Dedifferentiated amniotic fluid mesenchymal stem cell (primary cell): Measurements from ENCODE around the gene ERI3.

ENCODE experiments used
- DNase-seq: peaks from one replicate; pipeline ENCODE4 v3.0.0-alpha.2; 2016; ENCODE audit errors: extremely low spot score

ERI3 gene

DNA sequence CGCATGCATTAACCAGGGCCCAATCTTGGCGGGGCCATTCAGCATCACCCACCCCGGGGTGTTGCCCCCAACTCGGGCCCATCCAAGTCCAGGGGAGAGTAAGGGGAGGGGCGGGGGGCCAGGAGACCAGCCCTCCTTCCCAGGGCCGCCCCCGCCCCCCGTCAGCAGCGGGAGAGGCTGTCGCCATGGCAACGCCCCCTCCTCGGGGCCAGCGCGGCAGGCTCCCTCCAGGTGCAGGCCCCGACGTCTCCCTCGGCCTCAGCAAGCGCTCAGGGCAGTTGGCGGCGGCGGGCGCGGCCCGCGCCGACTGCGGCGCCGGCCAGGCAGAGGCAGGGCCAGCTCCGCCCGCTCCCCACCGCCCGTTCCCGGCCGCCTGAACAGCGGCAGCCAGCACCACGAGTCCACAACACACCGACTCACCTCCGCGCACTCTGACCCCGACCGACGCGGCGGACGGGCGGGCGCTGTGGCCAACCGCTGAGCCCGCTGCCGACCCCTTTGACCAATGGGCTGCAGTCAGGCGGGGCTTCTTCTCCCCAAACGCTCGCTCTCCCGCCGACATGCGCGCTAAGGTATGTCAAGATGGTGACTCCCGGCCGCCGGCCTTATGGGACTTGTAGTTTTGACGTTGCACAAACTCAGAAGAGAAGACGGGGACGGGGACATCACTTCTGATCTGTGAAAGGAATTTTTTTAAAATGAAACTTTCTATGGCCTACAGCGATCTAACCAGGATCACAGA, at the start of gene ERI3:
Gene ERI3 (minus strand): TSS at position 418 of the 742 bp plus-strand sequence. CDS start 231 bp downstream, at position 187.
- peak; percentile 98 for DNase-seq

DNA sequence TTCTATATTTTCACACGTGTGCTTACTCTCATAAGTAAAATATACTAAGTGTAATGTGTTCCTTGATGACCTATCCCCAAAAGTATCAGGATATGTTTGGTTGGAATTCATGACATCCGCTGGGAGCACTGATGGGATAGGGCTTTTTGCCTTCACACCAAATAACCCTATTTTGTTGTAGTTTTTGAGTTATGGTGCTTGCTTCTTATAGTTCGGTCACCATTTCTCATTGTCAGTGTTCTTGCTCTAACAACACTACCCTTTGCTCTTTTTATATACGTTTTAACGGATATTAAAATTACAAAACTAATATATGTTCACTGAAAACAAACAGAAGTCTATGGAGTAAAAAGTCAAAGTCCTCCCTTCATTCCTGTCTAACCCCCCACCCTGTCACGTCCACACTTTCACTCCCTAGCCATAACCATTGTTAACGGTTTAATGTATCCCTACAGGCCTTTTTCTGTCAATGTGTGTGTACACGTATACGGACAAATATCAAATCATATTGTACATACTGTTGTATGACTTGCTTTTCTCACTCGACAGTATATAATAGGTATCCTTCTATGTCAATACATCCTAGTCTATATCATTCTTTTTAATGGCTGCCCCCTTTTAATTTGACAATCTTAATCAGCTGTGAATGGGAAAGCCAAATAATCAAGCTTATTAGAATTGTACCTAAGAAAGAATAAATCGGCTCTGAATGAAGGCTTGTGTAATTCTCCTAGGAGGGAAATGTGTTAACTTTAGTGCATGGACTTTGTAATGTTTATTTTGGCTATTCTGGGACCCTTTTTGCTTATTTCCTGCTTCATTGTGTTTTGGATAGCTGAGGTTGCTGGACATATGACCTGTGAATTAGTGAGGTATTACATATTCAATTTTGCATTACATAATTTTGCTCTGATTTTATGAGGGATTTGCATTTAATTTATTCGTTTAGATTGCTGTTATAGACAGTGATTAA, 46.5 kb upstream of the ERI3 start:
- no peak for DNase-seq

- peak; percentile 91 for DNase-seq
These were observed 35.2 kb upstream of the ERI3 start for GRCh38 chr1:44390277-44390676.

- DNase-seq = no peak
These were observed 34.4 kb upstream of the ERI3 start for GRCh38 chr1:44389437-44389836.

- DNase-seq = no peak
These were observed 33.5 kb upstream of the ERI3 start for GRCh38 chr1:44388551-44388950.

DNA sequence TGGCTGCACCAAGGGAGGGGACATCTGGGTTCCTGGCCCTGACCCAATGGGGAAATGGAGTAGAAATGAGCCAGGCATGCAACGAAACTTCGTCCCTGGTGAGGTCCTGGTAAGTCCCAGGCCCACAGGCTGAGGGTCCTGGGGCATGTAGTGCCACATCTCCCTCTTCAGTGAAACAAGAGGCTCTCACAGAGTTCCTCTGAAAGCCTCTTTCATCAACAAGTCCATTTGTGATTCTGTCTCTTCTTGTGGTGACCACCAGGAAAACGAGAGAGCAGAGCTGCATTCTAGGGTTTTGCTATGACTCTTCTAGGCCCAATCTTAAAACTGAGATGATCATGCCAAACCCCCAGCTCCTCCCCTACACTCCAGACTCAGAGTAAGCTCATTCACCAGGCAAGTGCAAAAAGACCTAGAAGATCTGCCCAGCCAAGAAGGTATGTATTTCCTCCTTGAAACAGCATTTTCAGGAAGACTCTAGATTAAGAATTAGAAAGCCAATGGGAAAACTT, 25.7 kb upstream of the ERI3 start:
- no peak for DNase-seq

DNA sequence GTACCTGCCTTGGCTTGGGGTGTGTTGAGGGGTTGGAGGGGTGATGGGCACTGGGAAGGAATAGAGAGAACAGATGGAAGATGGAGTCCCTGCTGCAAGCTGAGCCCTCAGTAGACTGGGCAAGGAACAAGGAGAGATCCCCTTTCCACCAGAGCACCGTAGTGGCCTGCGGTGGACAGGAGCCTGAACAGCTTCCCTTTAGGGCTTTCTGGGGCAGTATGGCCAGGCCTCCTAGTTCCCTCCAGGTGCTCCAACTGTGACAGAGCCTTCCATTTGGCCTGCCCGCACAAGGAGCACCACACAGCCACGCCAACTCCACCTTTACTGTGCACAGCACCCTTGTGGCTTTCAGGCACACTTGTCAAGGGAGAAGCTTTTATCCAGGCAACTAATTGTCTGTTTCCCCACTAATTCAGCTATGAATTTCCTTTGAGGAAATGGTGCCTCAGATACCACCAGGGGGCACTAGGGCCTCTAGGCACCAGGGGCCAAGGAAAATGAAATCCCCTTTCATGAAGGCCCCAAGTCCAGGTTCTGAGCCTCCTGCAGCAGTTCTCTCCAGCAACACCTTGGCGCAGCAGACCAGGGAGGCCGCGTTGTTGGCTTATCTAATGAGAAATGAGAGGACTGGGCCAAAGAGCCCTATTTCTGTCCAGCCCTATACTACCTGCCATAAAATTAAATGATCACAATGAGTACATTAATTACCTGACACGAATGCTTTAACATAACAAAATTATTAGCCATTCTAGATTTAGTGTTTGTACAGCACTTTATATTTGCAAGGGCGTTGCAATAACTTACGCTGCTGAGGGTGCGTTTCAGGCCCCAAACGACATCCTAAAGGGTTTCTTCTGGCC, 23.1 kb upstream of the ERI3 start:
- peak; percentile 62 for DNase-seq

DNA sequence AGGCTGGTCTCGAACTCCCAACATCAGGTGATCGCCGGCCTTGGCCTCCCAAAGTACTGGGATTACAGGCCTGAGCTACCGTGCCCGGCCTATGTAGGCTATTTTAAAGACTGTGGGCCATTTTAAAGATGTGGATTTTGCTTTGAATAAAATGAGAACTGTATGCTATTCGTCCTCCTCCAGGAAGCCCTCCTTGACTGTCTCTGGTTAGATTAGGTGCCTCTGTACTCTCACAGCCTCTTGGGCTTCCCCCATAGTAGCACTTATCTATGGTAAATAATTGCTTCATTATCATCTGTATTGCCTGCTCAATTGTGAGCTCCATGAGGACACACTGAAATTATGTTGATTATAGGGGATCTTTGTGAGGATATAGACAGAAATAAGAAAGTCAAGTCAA, 20.5 kb upstream of the ERI3 start:
- no peak for DNase-seq

GRCh38 chr1:44371206-44371605, 16.1 kb upstream of the ERI3 start:
- DNase-seq = no peak

DNA sequence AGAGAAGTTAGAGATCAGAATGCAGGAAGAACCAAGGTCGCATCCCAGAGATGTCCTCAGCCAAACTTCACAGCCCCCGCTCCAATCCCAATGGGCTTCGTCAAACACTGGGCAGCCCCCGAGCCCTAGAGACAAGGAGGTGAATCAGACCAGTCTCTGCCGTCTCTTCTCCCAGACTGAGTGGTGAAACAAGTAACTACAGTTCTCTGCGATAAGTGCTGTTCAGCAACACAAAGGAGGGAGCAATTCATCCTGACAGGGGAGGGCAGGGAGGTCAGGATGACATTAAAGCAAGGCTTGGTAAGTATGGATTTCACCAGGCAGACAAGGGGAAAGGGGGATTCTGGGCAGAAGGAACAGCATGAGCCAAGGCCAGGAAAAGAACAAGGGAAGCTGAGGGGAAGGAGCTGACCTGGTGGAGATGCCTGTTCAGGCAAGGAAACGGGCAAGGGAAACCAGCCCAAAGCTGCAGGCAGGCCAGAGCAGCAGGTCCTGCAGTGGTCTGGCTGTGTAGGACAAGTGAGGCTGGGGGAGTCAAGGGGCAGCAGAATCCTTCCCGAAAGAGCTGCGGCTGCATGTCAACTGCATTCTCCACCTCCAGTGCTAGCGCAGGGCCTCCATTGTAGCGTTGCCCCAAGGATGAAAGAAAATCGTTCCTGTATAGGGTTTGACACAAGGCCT, 13.6 kb upstream of the ERI3 start:
- DNase-seq = no peak

- no peak for DNase-seq
These were observed 12.9 kb upstream of the ERI3 start for GRCh38 chr1:44367944-44368343.

DNA sequence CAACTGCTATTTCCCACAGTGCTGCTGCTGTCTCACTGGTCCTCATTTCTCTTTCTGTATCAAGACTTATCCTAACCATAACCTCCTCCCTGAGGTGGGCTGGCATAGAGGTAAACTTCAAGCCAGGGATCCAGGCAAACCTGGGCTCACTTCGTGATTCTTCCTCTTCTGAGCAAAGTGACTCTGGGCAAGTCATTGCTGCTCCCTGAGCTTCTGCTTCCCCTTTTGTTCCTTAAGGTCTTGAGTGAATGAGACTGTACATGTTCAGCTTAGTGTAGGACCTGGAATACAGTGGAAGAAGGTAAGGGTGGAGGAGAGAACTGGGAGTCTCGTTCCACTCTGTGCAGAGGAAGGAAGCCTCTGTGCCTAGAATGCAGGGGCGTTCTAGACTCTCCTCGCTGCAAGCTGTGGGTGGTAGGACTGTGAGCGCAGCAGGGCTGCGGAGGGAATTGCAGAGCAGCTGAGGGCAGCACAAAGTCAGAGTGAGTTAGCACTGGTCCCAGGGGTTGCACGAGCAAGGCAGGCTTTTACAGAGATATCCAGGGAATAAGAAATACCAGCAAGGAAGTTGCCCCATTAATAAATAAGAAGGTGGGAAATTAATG, 11.4 kb upstream of the ERI3 start:
- DNase-seq = no peak

GRCh38 chr1:44361478-44361877, 6.4 kb upstream of the ERI3 start:
- no peak for DNase-seq

GRCh38 chr1:44359234-44359935, 4.3 kb upstream of the ERI3 start:
- DNase-seq = no peak

- DNase-seq = no peak
These were observed 2.7 kb upstream of the ERI3 start for GRCh38 chr1:44357710-44358109.

- DNase-seq = no peak
These were observed 687 bp upstream of the ERI3 start for GRCh38 chr1:44355582-44356305.

- DNase-seq = no peak
These were observed 703 bp downstream of the ERI3 start for GRCh38 chr1:44354268-44354839.

DNA sequence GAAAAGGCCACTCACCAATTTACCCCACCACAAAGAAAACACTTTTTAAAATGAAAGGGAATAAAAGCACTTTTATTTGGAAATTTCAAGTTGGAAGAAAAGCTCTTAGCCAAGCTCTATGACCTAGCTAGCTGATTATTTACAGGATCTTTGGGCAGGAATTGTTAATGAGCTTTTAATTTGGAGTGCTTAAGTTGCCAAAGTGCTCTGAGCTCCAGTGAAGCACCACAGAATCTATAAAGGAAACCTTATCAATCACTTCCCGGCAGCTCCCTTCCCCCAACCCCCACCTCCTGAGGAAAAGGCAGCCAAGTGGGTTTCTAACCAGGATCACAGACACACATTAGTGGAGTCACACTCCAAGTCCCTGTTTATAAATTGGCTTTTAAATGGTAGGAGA, 1.5 kb downstream of the ERI3 start:
- no peak for DNase-seq

DNA sequence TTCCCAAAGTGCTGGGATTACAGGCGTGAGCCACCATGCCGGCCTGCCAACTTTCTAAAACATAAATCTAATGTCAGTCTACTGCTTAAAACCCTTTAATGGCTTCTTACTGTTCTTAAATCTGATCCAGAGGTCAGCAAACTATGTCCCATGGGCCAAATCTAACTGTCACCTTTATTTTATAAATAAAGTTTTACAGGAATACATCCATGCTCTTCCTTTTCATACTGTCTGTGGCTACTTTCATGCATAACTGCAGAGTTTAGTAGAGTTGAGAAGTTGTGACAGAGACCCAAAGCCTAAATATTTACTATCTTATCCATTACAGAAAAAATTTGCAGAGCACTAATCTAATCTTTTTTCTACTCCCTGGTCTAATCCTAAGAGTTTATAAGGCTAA, 3.8 kb downstream of the ERI3 start:
- no peak for DNase-seq
